ENCODE data around the gene CCNQ. TPM values are rescaled to one million over a fixed set of nuclear protein-coding genes. Genes with fewer than 3 reads are reported as not detected.

Gene CCNQ
- total RNA-seq, 1 experiment from 2014 or later, result 20.3 TPM

DNA sequence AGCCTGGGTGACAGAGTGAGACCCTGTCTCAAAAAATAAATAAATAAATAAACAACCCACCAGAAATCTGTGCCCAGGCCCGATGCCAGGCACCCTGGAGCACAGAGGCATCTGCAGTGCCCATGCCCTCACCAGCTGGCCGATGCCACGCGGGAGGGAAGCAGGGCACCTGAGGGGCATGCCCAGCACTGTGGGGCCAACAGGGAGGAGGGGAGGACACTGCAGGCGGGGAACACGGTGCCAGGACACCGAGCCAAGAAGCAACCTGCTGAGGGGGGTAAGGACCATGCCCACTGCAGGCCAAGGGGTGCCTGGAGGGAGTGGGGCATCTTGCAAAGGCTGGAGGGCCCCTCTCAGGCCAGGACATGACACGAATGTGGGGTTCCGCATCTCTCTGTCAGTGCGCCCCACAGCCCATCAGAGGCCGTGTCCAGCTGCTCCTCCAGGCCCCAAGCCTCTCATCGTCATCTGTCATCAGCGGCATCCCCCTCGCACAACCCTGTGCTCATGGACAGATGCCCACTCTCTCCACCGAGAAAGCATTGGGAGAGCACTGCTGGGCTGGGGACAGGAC lies 34.8 kb upstream of the CCNQ start:
- Histone ChIP-seq H3K79me2 (ENCODE audit: insufficient read depth, low read length) (no peaks in the 10 kb centered on the region), H3K9me3 (ENCODE audit: control insufficient read depth in 1 of 2, insufficient read depth in 1 of 2, low read depth in 1 of 2, low read length in 2 of 2) (no peaks in the 10 kb centered on the region), H3K4me2 (ENCODE audit: low read length) (no peak overlapping the region), H3K9ac (ENCODE audit: low read length) (no peak overlapping the region), H3K36me3 (ENCODE audit: control insufficient read depth in 1 of 2, insufficient read depth in 2 of 2, low read length in 2 of 2) (no peaks in the 10 kb centered on the region), H3K27me3 (ENCODE audit: insufficient read depth, low read length) (no peaks in the 10 kb centered on the region), H4K20me1 (ENCODE audit: insufficient read depth) (no peaks in the 10 kb centered on the region), H3K4me1 (ENCODE audit: control insufficient read depth in 1 of 2, insufficient read depth in 2 of 2, low read length in 2 of 2) (no peaks in the 10 kb centered on the region), H3K4me3 (replicated peaks in 1 of 2; ENCODE audit: low read depth in 1 of 2, low read length in 2 of 2) (no peak overlapping the region), H3K9me2 (ENCODE audit: insufficient read depth) (no peaks in the 10 kb centered on the region), H3K27ac (ENCODE audit: low read depth, low read length) (no peak overlapping the region), H2AFZ (ENCODE audit: low read depth, low read length, poor library complexity, severe bottlenecking) (no peak overlapping the region)
- no peak for DNase-seq (ENCODE audit: low read depth, low spot score)
- intact Hi-C loops (cut with micrococcal nuclease), result no loop called here
- no TSS peak for BruUV-seq (replicated peaks)
- no peak for ATAC-seq
- TF ChIP-seq, protein P1, sequence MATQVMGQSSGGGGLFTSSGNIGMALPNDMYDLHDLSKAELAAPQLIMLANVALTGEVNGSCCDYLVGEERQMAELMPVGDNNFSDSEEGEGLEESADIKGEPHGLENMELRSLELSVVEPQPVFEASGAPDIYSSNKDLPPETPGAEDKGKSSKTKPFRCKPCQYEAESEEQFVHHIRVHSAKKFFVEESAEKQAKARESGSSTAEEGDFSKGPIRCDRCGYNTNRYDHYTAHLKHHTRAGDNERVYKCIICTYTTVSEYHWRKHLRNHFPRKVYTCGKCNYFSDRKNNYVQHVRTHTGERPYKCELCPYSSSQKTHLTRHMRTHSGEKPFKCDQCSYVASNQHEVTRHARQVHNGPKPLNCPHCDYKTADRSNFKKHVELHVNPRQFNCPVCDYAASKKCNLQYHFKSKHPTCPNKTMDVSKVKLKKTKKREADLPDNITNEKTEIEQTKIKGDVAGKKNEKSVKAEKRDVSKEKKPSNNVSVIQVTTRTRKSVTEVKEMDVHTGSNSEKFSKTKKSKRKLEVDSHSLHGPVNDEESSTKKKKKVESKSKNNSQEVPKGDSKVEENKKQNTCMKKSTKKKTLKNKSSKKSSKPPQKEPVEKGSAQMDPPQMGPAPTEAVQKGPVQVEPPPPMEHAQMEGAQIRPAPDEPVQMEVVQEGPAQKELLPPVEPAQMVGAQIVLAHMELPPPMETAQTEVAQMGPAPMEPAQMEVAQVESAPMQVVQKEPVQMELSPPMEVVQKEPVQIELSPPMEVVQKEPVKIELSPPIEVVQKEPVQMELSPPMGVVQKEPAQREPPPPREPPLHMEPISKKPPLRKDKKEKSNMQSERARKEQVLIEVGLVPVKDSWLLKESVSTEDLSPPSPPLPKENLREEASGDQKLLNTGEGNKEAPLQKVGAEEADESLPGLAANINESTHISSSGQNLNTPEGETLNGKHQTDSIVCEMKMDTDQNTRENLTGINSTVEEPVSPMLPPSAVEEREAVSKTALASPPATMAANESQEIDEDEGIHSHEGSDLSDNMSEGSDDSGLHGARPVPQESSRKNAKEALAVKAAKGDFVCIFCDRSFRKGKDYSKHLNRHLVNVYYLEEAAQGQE (IDR thresholded peaks at IDR 0.05; ENCODE audit: low read depth), result no peak
- TF ChIP-seq FOSL1 (IDR thresholded peaks at IDR 0.05; ENCODE audit: low read depth) (no peak), SP1 (IDR thresholded peaks at IDR 0.05; ENCODE audit: low read depth) (no peak), JUND (IDR thresholded peaks at IDR 0.05) (no peak), ZFX (IDR thresholded peaks at IDR 0.05) (no peak), TCF7L2 (IDR thresholded peaks at IDR 0.05; ENCODE audit: borderline replicate concordance, extremely low read depth, insufficient read depth, insufficient read length) (no peak), RAD21 (IDR thresholded peaks at IDR 0.05; ENCODE audit: low read depth) (no peak), YY1 (IDR thresholded peaks at IDR 0.05; ENCODE audit: extremely low read depth, insufficient replicate concordance, low read depth, low read length) (no peak), EGR1 (IDR thresholded peaks at IDR 0.05; ENCODE audit: low read depth) (no peak), SIN3A (IDR thresholded peaks at IDR 0.05; ENCODE audit: low read depth) (no peak), CBX3 (IDR thresholded peaks at IDR 0.05; ENCODE audit: low read depth) (no peak), EZH2phosphoT487 (IDR thresholded peaks at IDR 0.05; ENCODE audit: borderline replicate concordance) (no peak), POLR2A (IDR thresholded peaks at IDR 0.05; ENCODE audit: borderline replicate concordance, extremely low read depth, insufficient read depth, insufficient read length) (no peak), CEBPB (IDR thresholded peaks at IDR 0.05; ENCODE audit: low read depth) (no peak), EZH2 (IDR thresholded peaks at IDR 0.05) (no peak), POLR2AphosphoS5 (IDR thresholded peaks at IDR 0.05; ENCODE audit: low read depth, low read length) (no peak)
- TF ChIP-seq, protein P2, sequence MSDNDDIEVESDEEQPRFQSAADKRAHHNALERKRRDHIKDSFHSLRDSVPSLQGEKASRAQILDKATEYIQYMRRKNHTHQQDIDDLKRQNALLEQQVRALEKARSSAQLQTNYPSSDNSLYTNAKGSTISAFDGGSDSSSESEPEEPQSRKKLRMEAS (IDR thresholded peaks at IDR 0.05), result no peak
- TF ChIP-seq, protein P3, sequence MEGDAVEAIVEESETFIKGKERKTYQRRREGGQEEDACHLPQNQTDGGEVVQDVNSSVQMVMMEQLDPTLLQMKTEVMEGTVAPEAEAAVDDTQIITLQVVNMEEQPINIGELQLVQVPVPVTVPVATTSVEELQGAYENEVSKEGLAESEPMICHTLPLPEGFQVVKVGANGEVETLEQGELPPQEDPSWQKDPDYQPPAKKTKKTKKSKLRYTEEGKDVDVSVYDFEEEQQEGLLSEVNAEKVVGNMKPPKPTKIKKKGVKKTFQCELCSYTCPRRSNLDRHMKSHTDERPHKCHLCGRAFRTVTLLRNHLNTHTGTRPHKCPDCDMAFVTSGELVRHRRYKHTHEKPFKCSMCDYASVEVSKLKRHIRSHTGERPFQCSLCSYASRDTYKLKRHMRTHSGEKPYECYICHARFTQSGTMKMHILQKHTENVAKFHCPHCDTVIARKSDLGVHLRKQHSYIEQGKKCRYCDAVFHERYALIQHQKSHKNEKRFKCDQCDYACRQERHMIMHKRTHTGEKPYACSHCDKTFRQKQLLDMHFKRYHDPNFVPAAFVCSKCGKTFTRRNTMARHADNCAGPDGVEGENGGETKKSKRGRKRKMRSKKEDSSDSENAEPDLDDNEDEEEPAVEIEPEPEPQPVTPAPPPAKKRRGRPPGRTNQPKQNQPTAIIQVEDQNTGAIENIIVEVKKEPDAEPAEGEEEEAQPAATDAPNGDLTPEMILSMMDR (IDR thresholded peaks at IDR 0.05 in 2 of 3, conservative IDR thresholded peaks at IDR 0.05 in 1 of 3; ENCODE audit: borderline replicate concordance in 1 of 3, insufficient read depth in 1 of 3, low read depth in 2 of 3, low read length in 2 of 3), result no peak
- TF ChIP-seq, protein P4, sequence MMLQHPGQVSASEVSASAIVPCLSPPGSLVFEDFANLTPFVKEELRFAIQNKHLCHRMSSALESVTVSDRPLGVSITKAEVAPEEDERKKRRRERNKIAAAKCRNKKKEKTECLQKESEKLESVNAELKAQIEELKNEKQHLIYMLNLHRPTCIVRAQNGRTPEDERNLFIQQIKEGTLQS (IDR thresholded peaks at IDR 0.05), result no peak
- TF ChIP-seq, protein P5, sequence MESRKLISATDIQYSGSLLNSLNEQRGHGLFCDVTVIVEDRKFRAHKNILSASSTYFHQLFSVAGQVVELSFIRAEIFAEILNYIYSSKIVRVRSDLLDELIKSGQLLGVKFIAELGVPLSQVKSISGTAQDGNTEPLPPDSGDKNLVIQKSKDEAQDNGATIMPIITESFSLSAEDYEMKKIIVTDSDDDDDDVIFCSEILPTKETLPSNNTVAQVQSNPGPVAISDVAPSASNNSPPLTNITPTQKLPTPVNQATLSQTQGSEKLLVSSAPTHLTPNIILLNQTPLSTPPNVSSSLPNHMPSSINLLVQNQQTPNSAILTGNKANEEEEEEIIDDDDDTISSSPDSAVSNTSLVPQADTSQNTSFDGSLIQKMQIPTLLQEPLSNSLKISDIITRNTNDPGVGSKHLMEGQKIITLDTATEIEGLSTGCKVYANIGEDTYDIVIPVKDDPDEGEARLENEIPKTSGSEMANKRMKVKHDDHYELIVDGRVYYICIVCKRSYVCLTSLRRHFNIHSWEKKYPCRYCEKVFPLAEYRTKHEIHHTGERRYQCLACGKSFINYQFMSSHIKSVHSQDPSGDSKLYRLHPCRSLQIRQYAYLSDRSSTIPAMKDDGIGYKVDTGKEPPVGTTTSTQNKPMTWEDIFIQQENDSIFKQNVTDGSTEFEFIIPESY (IDR thresholded peaks at IDR 0.05; ENCODE audit: extremely low read depth, insufficient replicate concordance, low read length), result no peak
- CTCF ChIA-PET, result no interaction called here
- POLR2A ChIA-PET, result no interaction called here
- RAD21 ChIA-PET (ENCODE audit: low non-redundant PET in 1 of 2, low total read pairs in 2 of 2, uncharacterized antibody in 2 of 2, unreplicated experiment in 2 of 2), result no interaction called here
